ENCODE measurements around the gene RBM4. TPM values are rescaled to one million over a fixed set of nuclear protein-coding genes. Genes with fewer than 3 reads are reported as not detected.

RBM4 gene
- total and polyA plus RNA-seq, 9 of the 15 experiments (the other 6 are each of a cell fraction or from before 2014, with no cell fraction given): 81.6 to 233 (median 122) TPM

DNA sequence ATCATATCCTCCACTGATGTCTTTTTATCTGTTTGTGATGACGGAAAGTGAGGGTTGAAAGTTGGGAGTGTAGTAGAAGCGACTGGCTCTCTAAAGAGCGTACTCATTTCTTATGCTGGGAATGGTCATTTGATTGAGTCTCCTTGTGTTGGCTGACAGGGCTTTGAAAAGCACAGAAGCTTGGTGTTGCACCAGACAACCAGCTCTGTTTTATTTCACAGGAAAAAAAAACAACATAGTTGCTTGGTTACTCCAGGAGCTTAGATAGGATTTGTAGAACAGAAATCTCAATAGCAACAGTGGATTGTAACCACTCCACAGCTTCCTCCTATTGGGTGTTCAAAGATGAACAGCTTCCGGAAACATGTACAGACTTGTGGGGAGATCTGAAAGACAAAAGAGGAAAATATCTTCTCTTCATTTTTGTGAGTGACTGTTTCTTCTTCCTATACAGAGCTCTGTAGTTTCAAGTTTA lies 19.4 kb upstream of the RBM4 start:
- CTCF ChIA-PET (ENCODE audit: low intra/inter-chr PET ratio): no interaction called here
- no peak for ATAC-seq
- Histone ChIP-seq H2AFZ (ENCODE audit: low read depth, low read length) (no peak overlapping the region), H3K27me3 (ENCODE audit: control insufficient read depth in 2 of 2, insufficient read depth in 2 of 2, low read length in 2 of 2) (no peaks in the 10 kb centered on the region), H3K4me3 (peak overlapping the region; percentile 94), H3K9ac (ENCODE audit: insufficient read depth in 1 of 2, low read depth in 2 of 2, low read length in 2 of 2) (peak overlapping the region in 1 of 2 experiments; percentile 97; a peak in 3 of 4 replicates), H3K9me1 (ENCODE audit: control insufficient read depth, insufficient read depth, low read length) (no peaks in the 10 kb centered on the region), H3K36me3 (ENCODE audit: control insufficient read depth, insufficient read depth, low read length) (peaks cover 67% of the 10 kb centered on the region), H3K9me3 (replicated peaks; ENCODE audit: control insufficient read depth, insufficient read depth, low read depth, low read length) (no peaks in the 10 kb centered on the region), H3K27ac (ENCODE audit: extremely low read depth, low read depth, low read length) (no peak overlapping the region), H4K20me1 (replicated peaks; ENCODE audit: control insufficient read depth, insufficient read depth, low read length) (peaks cover 66% of the 10 kb centered on the region), H3K4me2 (ENCODE audit: insufficient read depth, low read length) (peak overlapping the region; percentile 97), H3K79me2 (ENCODE audit: control insufficient read depth, insufficient read depth, low read length) (peaks cover 91% of the 10 kb centered on the region), H3K4me1 (replicated peaks in 1 of 2; ENCODE audit: control insufficient read depth in 2 of 2, insufficient read depth in 2 of 2, low read length in 2 of 2) (peaks cover 21 to 27% of the 10 kb centered on the region in 2 experiments)
- 16% methylated on average over 4 of the region's 4 CpGs for WGBS (ENCODE audit: insufficient coverage, low coverage, missing lambda C conversion rate)
- intact Hi-C loops (cut with micrococcal nuclease): no loop called here
- FAIRE-seq: no peak
- BruUV-seq (replicated peaks): no TSS peak
- DNase-seq (ENCODE audit: extremely low read depth in 1 of 4, low spot score in 3 of 4): no peak
- POLR2A ChIA-PET: interaction anchor here (0.6 to 14.0 kb wide), 9 partner anchors 9 to 51 kb away, joined by 3 to 387 read pairs (median 3); partner anchors contain the start of genes CCDC87, CCS, CTSF and RBM4
- in situ Hi-C loops (cut with MboI): no loop called here
- TF ChIP-seq SNRNP70 (optimal IDR thresholded peaks at IDR 0.05; ENCODE audit: low read depth, low read length) (no peak), CCAR2 (IDR thresholded peaks at IDR 0.05; ENCODE audit: low read depth, low read length) (no peak), CHD2 (IDR thresholded peaks at IDR 0.05; ENCODE audit: low read depth, low read length) (no peak), DMBX1 (CRISPR knock-in tag; IDR thresholded peaks at IDR 0.05; ENCODE audit: borderline replicate concordance) (no peak), KAT7 (CRISPR knock-in tag; IDR thresholded peaks at IDR 0.05; ENCODE audit: borderline replicate concordance) (0 out of 2 replicates have a peak, but pooled peaks have one; percentile 34), KHSRP (IDR thresholded peaks at IDR 0.05) (no peak), FOXJ2 (tag; IDR thresholded peaks at IDR 0.05) (peak; percentile 94), SIN3A (IDR thresholded peaks at IDR 0.05; ENCODE audit: borderline replicate concordance in 2 of 2, control insufficient read depth in 1 of 2, low read depth in 2 of 2, low read length in 2 of 2) (peak in 1 of 2 experiments; percentile 44; a peak in 1 of 4 replicates)
- TF ChIP-seq, protein P1, sequence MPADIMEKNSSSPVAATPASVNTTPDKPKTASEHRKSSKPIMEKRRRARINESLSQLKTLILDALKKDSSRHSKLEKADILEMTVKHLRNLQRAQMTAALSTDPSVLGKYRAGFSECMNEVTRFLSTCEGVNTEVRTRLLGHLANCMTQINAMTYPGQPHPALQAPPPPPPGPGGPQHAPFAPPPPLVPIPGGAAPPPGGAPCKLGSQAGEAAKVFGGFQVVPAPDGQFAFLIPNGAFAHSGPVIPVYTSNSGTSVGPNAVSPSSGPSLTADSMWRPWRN (IDR thresholded peaks at IDR 0.05; ENCODE audit: low read depth): no peak
- TF ChIP-seq, protein P2, sequence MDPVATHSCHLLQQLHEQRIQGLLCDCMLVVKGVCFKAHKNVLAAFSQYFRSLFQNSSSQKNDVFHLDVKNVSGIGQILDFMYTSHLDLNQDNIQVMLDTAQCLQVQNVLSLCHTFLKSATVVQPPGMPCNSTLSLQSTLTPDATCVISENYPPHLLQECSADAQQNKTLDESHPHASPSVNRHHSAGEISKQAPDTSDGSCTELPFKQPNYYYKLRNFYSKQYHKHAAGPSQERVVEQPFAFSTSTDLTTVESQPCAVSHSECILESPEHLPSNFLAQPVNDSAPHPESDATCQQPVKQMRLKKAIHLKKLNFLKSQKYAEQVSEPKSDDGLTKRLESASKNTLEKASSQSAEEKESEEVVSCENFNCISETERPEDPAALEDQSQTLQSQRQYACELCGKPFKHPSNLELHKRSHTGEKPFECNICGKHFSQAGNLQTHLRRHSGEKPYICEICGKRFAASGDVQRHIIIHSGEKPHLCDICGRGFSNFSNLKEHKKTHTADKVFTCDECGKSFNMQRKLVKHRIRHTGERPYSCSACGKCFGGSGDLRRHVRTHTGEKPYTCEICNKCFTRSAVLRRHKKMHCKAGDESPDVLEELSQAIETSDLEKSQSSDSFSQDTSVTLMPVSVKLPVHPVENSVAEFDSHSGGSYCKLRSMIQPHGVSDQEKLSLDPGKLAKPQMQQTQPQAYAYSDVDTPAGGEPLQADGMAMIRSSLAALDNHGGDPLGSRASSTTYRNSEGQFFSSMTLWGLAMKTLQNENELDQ (CRISPR knock-in tag; IDR thresholded peaks at IDR 0.05; ENCODE audit: borderline replicate concordance): no peak
- TF ChIP-seq, protein P3, sequence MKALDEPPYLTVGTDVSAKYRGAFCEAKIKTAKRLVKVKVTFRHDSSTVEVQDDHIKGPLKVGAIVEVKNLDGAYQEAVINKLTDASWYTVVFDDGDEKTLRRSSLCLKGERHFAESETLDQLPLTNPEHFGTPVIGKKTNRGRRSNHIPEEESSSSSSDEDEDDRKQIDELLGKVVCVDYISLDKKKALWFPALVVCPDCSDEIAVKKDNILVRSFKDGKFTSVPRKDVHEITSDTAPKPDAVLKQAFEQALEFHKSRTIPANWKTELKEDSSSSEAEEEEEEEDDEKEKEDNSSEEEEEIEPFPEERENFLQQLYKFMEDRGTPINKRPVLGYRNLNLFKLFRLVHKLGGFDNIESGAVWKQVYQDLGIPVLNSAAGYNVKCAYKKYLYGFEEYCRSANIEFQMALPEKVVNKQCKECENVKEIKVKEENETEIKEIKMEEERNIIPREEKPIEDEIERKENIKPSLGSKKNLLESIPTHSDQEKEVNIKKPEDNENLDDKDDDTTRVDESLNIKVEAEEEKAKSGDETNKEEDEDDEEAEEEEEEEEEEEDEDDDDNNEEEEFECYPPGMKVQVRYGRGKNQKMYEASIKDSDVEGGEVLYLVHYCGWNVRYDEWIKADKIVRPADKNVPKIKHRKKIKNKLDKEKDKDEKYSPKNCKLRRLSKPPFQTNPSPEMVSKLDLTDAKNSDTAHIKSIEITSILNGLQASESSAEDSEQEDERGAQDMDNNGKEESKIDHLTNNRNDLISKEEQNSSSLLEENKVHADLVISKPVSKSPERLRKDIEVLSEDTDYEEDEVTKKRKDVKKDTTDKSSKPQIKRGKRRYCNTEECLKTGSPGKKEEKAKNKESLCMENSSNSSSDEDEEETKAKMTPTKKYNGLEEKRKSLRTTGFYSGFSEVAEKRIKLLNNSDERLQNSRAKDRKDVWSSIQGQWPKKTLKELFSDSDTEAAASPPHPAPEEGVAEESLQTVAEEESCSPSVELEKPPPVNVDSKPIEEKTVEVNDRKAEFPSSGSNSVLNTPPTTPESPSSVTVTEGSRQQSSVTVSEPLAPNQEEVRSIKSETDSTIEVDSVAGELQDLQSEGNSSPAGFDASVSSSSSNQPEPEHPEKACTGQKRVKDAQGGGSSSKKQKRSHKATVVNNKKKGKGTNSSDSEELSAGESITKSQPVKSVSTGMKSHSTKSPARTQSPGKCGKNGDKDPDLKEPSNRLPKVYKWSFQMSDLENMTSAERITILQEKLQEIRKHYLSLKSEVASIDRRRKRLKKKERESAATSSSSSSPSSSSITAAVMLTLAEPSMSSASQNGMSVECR (CRISPR knock-in tag; IDR thresholded peaks at IDR 0.05): 0 out of 2 replicates have a peak, but pooled peaks have one; percentile 31
- TF ChIP-seq, protein P4, sequence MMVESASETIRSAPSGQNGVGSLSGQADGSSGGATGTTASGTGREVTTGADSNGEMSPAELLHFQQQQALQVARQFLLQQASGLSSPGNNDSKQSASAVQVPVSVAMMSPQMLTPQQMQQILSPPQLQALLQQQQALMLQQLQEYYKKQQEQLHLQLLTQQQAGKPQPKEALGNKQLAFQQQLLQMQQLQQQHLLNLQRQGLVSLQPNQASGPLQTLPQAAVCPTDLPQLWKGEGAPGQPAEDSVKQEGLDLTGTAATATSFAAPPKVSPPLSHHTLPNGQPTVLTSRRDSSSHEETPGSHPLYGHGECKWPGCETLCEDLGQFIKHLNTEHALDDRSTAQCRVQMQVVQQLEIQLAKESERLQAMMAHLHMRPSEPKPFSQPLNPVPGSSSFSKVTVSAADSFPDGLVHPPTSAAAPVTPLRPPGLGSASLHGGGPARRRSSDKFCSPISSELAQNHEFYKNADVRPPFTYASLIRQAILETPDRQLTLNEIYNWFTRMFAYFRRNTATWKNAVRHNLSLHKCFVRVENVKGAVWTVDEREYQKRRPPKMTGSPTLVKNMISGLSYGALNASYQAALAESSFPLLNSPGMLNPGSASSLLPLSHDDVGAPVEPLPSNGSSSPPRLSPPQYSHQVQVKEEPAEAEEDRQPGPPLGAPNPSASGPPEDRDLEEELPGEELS (CRISPR knock-in tag; IDR thresholded peaks at IDR 0.05; ENCODE audit: borderline replicate concordance): no peak
